WTC11 (cell line): ENCODE measurements around the gene TBC1D22B. TPM values are rescaled to one million over a fixed set of nuclear protein-coding genes. Genes with fewer than 3 reads are reported as not detected.

Experiments used
- ATAC-seq: fragments of 200-7000 bp; cut with Tn5 transposase; 2 replicates; pipeline ENCODE4 v1.10.0; 2021; ENCODE audit warnings: mild to moderate bottlenecking, moderate library complexity
- CTCF ChIA-PET: fragments of 300-600 bp; sonication (Branson Sonifier 250); formaldehyde crosslinking; loops from one replicate; lab custom pipeline; 2021; ENCODE audit warnings: antibody characterized with exemption; lab: Charles Lee
- POLR2A ChIA-PET: fragments of 350-600 bp; sonication (Branson Sonifier 250); formaldehyde crosslinking; loops from one replicate; lab custom pipeline; 2021; ENCODE audit warnings: antibody characterized with exemption; lab: Charles Lee
- DNase-seq: peaks from one replicate; pipeline ENCODE4 v3.0.0; 2021; ENCODE audit warnings: low spot score
- H3K27ac Mint-ChIP-seq: 2 replicates; pipeline ENCODE4 v1.8.0; 2021; ENCODE audit warnings: mixed read lengths
- H3K27me3 Mint-ChIP-seq: 2 replicates; pipeline ENCODE4 v1.8.0; 2021; ENCODE audit warnings: low read depth, mild to moderate bottlenecking, moderate library complexity, mixed read lengths
- H3K36me3 Mint-ChIP-seq: 2 replicates; pipeline ENCODE4 v1.8.0; 2021; ENCODE audit warnings: mixed read lengths
- H3K4me1 Mint-ChIP-seq: 2 replicates; pipeline ENCODE4 v1.8.0; 2022; ENCODE audit warnings: mixed read lengths
- H3K4me3 Mint-ChIP-seq: 2 replicates; pipeline ENCODE4 v1.8.0; 2021; ENCODE audit warnings: mild to moderate bottlenecking, moderate library complexity, mixed read lengths
- H3K9me3 Mint-ChIP-seq: 2 replicates; pipeline ENCODE4 v1.8.0; 2021; ENCODE audit warnings: mixed read lengths
- AFF4 ChIP-seq: sonication (generic); formaldehyde crosslinking; IDR thresholded peaks from 2 replicates; pipeline ENCODE4 v1.8.1; 2023; ENCODE audit warnings: mild to moderate bottlenecking, missing genetic modification reagents, borderline replicate concordance
- ATF3 ChIP-seq: sonication (generic); formaldehyde crosslinking; conservative IDR thresholded peaks from 2 replicates; pipeline ENCODE4 v1.8.1; 2022; ENCODE audit warnings: mild to moderate bottlenecking, missing genetic modification reagents
- ERG ChIP-seq: fragments of 250-450 bp; sonication (Bioruptor Pico); IDR thresholded peaks from 2 replicates; pipeline ENCODE4 v1.8.0; 2021; ENCODE audit warnings: mild to moderate bottlenecking
- FOXJ3 ChIP-seq: sonication (generic); formaldehyde crosslinking; IDR thresholded peaks from 2 replicates; pipeline ENCODE4 v1.9.0; 2021; ENCODE audit warnings: missing genetic modification reagents, mild to moderate bottlenecking, borderline replicate concordance
- NR3C1 ChIP-seq: sonication (generic); formaldehyde crosslinking; conservative IDR thresholded peaks from 2 replicates; pipeline ENCODE4 v1.8.1; 2023; ENCODE audit warnings: low read depth, mild to moderate bottlenecking, missing genetic modification reagents
- RELA ChIP-seq: sonication (generic); formaldehyde crosslinking; IDR thresholded peaks from 2 replicates; pipeline ENCODE4 v1.8.1; 2022; ENCODE audit warnings: missing genetic modification reagents, mild to moderate bottlenecking, borderline replicate concordance
- ZNF317 ChIP-seq: sonication (generic); formaldehyde crosslinking; IDR thresholded peaks from 2 replicates; pipeline ENCODE4 v1.8.1; 2023; ENCODE audit warnings: low read depth, mild to moderate bottlenecking, moderate library complexity, missing genetic modification reagents, borderline replicate concordance
- total RNA-seq: library from RNA; stranded (reverse); gene quantifications from 3 replicates; pipeline ENCODE4 v1.2.3, GENCODE V29; 2021
- TF ChIP-seq, protein P1 (sequence below): sonication (generic); formaldehyde crosslinking; IDR thresholded peaks from 2 replicates; pipeline ENCODE4 v1.8.0; 2022; ENCODE audit warnings: mild to moderate bottlenecking, missing genetic modification reagents
- TF ChIP-seq, protein P2 (sequence below): fragments of 200-600 bp; IDR thresholded peaks from 2 replicates; pipeline ENCODE4 v1.8.0; 2022; ENCODE audit warnings: antibody characterized with exemption

Gene TBC1D22B
- total RNA-seq, 1 experiment from 2014 or later = 16.4 TPM

DNA sequence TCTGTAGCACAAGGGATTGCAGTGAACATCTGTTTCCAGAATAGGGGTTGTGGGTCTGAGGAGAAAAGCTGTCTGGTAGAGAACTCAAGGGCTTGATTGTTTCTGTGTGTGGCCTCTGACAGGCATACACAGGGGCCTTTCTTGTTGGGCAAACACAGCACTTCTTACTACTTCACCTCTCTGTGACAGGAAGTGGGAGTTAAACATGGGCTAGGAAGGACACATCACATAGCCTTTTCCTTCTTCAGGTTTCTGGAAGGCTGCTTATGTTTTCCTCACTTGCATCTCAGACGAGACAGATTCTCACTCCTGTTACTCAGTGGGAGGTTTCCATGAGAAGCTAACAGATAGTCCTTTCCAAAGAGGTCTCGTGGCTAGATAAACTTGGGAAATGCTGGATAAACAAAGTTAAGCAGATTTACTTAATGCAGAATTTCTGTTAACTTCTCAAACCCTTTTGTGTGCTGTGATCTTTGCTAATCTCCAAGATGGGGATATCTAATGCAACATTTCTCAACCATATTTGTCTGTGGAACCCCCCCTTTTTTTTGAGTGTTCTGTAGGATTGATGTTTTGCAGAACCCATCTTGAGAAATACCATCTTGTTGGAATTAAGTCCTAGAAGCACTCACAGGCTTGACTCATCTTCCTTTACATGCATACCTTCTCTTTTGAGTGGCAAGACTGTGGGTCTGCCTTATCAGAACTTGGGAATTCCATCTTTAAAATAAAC, 54.3 kb downstream of the TBC1D22B start:
- ChIA-PET POLR2A (no interaction called here), CTCF (no interaction called here)
- Mint-ChIP-seq H3K4me3 (no peak overlapping the region), H3K9me3 (no peaks in the 10 kb centered on the region), H3K4me1 (no peaks in the 10 kb centered on the region), H3K27me3 (no peaks in the 10 kb centered on the region), H3K27ac (no peak overlapping the region; the same call in 1 of the 2 replicates), H3K36me3 (peaks cover 18% of the 10 kb centered on the region)
- TF ChIP-seq ZNF317 (CRISPR knock-in tag) (no peak), FOXJ3 (CRISPR knock-in tag) (no peak), ATF3 (CRISPR knock-in tag) (no peak), AFF4 (CRISPR knock-in tag) (no peak), ERG (no peak)
- TF ChIP-seq, protein P1, sequence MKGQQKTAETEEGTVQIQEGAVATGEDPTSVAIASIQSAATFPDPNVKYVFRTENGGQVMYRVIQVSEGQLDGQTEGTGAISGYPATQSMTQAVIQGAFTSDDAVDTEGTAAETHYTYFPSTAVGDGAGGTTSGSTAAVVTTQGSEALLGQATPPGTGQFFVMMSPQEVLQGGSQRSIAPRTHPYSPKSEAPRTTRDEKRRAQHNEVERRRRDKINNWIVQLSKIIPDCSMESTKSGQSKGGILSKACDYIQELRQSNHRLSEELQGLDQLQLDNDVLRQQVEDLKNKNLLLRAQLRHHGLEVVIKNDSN (CRISPR knock-in tag) = no peak
- no peak for ATAC-seq
- no peak for DNase-seq

GRCh38 chr6:37313723-37314486, 56.3 kb downstream of the TBC1D22B start:
- peak overlapping the region; percentile 10; the same call in 1 of the 2 replicates for H3K27ac Mint-ChIP-seq
- no peaks in the 10 kb centered on the region for H3K9me3 Mint-ChIP-seq
- ChIA-PET CTCF (interaction anchor here (0.6 to 2.7 kb wide), 25 partner anchors 8 to 333 kb away, joined by 3 to 35 read pairs (median 4); partner anchors contain the start of genes PIM1, TBC1D22B and TMEM217), POLR2A (interaction anchor here (0.6 kb wide), 1 partner anchor 10 kb away, joined by 3 read pairs; no protein-coding TSS in a partner anchor)
- no peaks in the 10 kb centered on the region for H3K27me3 Mint-ChIP-seq
- TF ChIP-seq RELA (CRISPR knock-in tag) = no peak
- TF ChIP-seq, all 79 proteins: peak for 0
- no peaks in the 10 kb centered on the region for H3K4me1 Mint-ChIP-seq
- ATAC-seq = no peak
- H3K36me3 Mint-ChIP-seq = peaks cover 18% of the 10 kb centered on the region
- H3K4me3 Mint-ChIP-seq = no peak overlapping the region
- DNase-seq = no peak

DNA sequence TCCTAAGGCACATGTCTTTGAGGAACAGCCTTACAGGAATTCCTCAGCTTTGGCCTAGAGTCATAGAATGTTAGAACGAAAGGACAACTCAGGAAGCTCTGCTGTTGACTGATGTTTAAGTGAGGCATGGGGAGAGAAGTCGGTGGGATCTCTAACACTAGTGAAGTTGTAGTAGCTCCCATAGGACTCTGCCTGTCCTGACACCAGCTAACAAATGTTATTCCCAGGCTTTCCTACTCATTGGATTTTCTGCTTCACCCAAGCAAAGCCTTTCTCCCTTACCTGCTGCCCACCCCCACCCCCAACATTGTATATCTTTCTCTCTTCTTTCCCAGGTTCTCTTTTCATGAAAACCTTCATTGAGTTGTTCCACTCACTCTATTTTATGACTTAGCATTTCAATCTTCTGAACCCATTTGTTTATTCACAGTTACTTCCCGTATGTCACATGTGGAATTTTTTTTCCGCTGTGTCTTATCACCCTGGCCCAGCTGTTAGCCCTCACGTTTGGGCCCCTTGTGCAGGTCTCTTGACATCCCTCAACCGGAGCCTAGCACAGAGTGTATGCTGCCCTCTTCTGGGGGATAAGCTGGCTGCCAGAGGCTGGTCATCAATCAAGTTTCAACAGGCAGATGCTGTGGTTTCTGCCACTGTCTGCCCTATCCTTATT, 57.0 kb downstream of the TBC1D22B start:
- DNase-seq (peak; percentile 61), ATAC-seq (peak; percentile 97)
- Mint-ChIP-seq H3K4me1 (no peaks in the 10 kb centered on the region), H3K4me3 (no peak overlapping the region), H3K9me3 (no peaks in the 10 kb centered on the region), H3K27me3 (no peaks in the 10 kb centered on the region), H3K36me3 (peaks cover 17% of the 10 kb centered on the region), H3K27ac (peak overlapping the region; percentile 10; the same call in 1 of the 2 replicates)
- ChIA-PET CTCF (interaction anchor here (0.5 to 2.7 kb wide), 31 partner anchors 9 to 334 kb away, joined by 3 to 35 read pairs (median 4); partner anchors contain the start of genes PIM1, TBC1D22B and TMEM217), POLR2A (interaction anchor here (0.6 kb wide), 1 partner anchor 10 kb away, joined by 3 read pairs; no protein-coding TSS in a partner anchor)
- TF ChIP-seq, protein P2, sequence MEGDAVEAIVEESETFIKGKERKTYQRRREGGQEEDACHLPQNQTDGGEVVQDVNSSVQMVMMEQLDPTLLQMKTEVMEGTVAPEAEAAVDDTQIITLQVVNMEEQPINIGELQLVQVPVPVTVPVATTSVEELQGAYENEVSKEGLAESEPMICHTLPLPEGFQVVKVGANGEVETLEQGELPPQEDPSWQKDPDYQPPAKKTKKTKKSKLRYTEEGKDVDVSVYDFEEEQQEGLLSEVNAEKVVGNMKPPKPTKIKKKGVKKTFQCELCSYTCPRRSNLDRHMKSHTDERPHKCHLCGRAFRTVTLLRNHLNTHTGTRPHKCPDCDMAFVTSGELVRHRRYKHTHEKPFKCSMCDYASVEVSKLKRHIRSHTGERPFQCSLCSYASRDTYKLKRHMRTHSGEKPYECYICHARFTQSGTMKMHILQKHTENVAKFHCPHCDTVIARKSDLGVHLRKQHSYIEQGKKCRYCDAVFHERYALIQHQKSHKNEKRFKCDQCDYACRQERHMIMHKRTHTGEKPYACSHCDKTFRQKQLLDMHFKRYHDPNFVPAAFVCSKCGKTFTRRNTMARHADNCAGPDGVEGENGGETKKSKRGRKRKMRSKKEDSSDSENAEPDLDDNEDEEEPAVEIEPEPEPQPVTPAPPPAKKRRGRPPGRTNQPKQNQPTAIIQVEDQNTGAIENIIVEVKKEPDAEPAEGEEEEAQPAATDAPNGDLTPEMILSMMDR = peak; percentile 47
- no peak for TF ChIP-seq NR3C1 (CRISPR knock-in tag)
